Tibial nerve (tissue), 4 donors: ENCODE results near the gene EPN3. TPM values are rescaled to one million over a fixed set of nuclear protein-coding genes. Genes with fewer than 3 reads are reported as not detected.

Experiments
- DNase-seq, 2 donors: peaks; one replicate each; pipeline ENCODE4 v3.0.0-alpha.2; 2019; ENCODE audit warnings: low spot score in 2 of 2
- H3K27ac ChIP-seq, 4 donors: fragments of 200-600 bp; sonication (generic) in 3 of 4; one replicate each; pipeline ENCODE4 v1.5.1; 2017 to 2019; ENCODE audit warnings: mild to moderate bottlenecking in 1 of 4
- H3K27me3 ChIP-seq, 2 donors: fragments of 200-600 bp; sonication (generic) in 1 of 2; one replicate each; pipeline versions ENCODE4 v1.5.1 to v1.6.0; 2017 to 2019
- H3K36me3 ChIP-seq, 3 donors: fragments of 200-600 bp; sonication (generic); one replicate each; pipeline ENCODE4 v1.5.1; 2018 to 2019
- H3K4me1 ChIP-seq, 4 donors: fragments of 200-600 bp; sonication (generic) in 3 of 4; one replicate each; pipeline ENCODE4 v1.5.1; 2017 to 2019
- H3K4me3 ChIP-seq, 4 donors: fragments of 200-600 bp; sonication (generic) in 3 of 4; one replicate each; pipeline ENCODE4 v1.5.1; 2017 to 2019; ENCODE audit warnings: mild to moderate bottlenecking in 1 of 4, moderate library complexity in 1 of 4
- H3K9me3 ChIP-seq, 4 donors: fragments of 200-600 bp; sonication (generic) in 3 of 4; one replicate each; pipeline ENCODE4 v1.5.1; 2017 to 2019
- EP300 ChIP-seq, 2 donors: sonication (generic); formaldehyde crosslinking; IDR thresholded peaks; one replicate each; pipeline ENCODE4 v1.6.1; 2017; ENCODE audit warnings: antibody characterized with exemption in 2 of 2, mild to moderate bottlenecking in 1 of 2
- POLR2A ChIP-seq, 2 donors: fragments of 450-650 bp; IDR thresholded peaks; one replicate each; pipeline ENCODE4 v1.6.1; 2017; ENCODE audit warnings: antibody characterized with exemption in 2 of 2, mild to moderate bottlenecking in 2 of 2, moderate library complexity in 2 of 2
- WGBS, 2 donors: methylation state at CpG; one replicate each; pipeline ENCODE4 v1.1.5; 2018; 5-methylcytosine and 5-hydroxymethylcytosine counted together
- total RNA-seq, 4 donors: library from RNA; depleted of rRNA; stranded (reverse); fragments of >200 nt; gene quantifications; one replicate each; pipeline ENCODE4 v1.1.0, GENCODE V29; 2016
- TF ChIP-seq, protein P1 (sequence below), 5 experiments: fragments of 200-600 bp in 3 of 5; fragments of 450-650 bp in 2 of 5; sonication (generic) in 3 of 5; IDR thresholded peaks; one replicate each; pipeline ENCODE4 v1.5.1; 2016 to 2019; ENCODE audit warnings: antibody characterized with exemption in 5 of 5, mild to moderate bottlenecking in 3 of 5, moderate library complexity in 2 of 5

Gene EPN3
- total RNA-seq, 4 donors from 2014 or later, result 0.22 to 0.42 TPM; not detected in 2

DNA sequence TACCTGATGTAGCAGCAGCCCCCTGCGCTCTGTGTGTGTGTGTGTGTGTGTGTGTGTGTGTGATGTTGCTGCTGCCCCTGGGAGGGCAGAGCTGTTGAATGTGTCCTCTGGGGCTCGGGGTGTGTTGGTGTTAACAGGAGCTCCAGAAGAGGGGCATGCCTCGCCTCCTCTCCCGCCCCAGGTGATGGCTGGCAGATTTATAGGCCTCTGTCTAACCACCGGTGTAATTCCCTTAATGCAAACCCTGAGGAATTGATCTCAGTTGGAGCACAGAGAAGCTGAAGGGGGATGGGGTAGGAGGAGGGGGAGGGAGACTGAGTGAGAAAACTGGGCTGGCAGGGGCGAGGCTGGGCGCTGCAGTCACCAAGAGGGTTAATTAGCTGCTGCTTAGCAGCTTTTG is 38.0 kb downstream of the EPN3 start:
- Histone ChIP-seq H3K9me3 (no peaks in the 10 kb centered on the region), H3K27me3 (peaks cover 0 to 19% of the 10 kb centered on the region in 2 donors), H3K4me1 (peaks cover 0 to 3% (median under 1%) of the 10 kb centered on the region in 4 donors), H3K36me3 (no peaks in the 10 kb centered on the region), H3K27ac (no peak overlapping the region), H3K4me3 (no peak overlapping the region)
- TF ChIP-seq, protein P1, sequence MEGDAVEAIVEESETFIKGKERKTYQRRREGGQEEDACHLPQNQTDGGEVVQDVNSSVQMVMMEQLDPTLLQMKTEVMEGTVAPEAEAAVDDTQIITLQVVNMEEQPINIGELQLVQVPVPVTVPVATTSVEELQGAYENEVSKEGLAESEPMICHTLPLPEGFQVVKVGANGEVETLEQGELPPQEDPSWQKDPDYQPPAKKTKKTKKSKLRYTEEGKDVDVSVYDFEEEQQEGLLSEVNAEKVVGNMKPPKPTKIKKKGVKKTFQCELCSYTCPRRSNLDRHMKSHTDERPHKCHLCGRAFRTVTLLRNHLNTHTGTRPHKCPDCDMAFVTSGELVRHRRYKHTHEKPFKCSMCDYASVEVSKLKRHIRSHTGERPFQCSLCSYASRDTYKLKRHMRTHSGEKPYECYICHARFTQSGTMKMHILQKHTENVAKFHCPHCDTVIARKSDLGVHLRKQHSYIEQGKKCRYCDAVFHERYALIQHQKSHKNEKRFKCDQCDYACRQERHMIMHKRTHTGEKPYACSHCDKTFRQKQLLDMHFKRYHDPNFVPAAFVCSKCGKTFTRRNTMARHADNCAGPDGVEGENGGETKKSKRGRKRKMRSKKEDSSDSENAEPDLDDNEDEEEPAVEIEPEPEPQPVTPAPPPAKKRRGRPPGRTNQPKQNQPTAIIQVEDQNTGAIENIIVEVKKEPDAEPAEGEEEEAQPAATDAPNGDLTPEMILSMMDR (IDR thresholded peaks at IDR 0.05), result no peak
- TF ChIP-seq POLR2A (IDR thresholded peaks at IDR 0.05), result no peak
- TF ChIP-seq EP300 (IDR thresholded peaks at IDR 0.05), result no peak
- WGBS, 2 donors, result 74 to 80% methylated on average over 6 to 7 of the region's 7 CpGs
- DNase-seq, result no peak

DNA sequence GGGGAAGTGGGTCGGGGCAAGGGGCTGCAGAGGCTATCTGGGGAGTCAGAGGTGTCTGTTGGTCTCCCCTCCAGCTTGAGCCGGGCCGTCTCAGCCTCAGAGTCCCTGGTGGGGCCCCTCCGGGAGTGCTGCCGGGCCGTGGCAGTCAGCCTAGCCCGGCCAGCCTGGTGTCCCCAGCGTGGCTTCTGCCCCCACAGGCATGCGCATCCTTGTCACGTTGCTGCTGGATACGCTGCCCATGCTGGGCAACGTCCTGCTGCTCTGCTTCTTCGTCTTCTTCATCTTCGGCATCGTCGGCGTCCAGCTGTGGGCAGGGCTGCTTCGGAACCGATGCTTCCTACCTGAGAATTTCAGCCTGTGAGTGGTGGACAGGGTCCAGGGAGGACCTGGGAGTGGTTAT is 39.1 kb downstream of the EPN3 start:
- Histone ChIP-seq H3K27ac (no peak overlapping the region), H3K36me3 (no peaks in the 10 kb centered on the region), H3K27me3 (peaks cover 0 to 8% of the 10 kb centered on the region in 2 donors), H3K4me3 (no peak overlapping the region), H3K9me3 (no peaks in the 10 kb centered on the region), H3K4me1 (no peaks in the 10 kb centered on the region)
- WGBS, 2 donors, result 82 to 85% methylated on average over 18 to 19 of the region's 19 CpGs
- TF ChIP-seq, protein P1 (IDR thresholded peaks at IDR 0.05), result no peak
- TF ChIP-seq POLR2A (IDR thresholded peaks at IDR 0.05), result no peak
- no peak for TF ChIP-seq EP300 (IDR thresholded peaks at IDR 0.05)
- no peak for DNase-seq

DNA sequence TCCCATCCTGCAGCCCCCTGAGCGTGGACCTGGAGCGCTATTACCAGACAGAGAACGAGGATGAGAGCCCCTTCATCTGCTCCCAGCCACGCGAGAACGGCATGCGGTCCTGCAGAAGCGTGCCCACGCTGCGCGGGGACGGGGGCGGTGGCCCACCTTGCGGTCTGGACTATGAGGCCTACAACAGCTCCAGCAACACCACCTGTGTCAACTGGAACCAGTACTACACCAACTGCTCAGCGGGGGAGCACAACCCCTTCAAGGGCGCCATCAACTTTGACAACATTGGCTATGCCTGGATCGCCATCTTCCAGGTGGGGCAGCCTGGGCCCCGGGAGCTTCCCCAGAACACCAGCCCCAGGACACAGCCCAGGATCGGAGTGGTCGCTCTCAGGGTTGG is 40.0 kb downstream of the EPN3 start:
- DNase-seq, result no peak
- H3K36me3 ChIP-seq, result no peaks in the 10 kb centered on the region
- H3K9me3 ChIP-seq, result no peaks in the 10 kb centered on the region
- no peak overlapping the region for H3K27ac ChIP-seq
- peaks cover 0 to 5% of the 10 kb centered on the region in 2 donors for H3K27me3 ChIP-seq
- no peak for TF ChIP-seq POLR2A (IDR thresholded peaks at IDR 0.05)
- TF ChIP-seq, protein P1 (IDR thresholded peaks at IDR 0.05), result no peak
- TF ChIP-seq EP300 (IDR thresholded peaks at IDR 0.05), result no peak
- no peak overlapping the region for H3K4me3 ChIP-seq
- H3K4me1 ChIP-seq, result no peaks in the 10 kb centered on the region
- 94 to 96% methylated on average over 17 to 20 of the region's 20 CpGs for WGBS, 2 donors

DNA sequence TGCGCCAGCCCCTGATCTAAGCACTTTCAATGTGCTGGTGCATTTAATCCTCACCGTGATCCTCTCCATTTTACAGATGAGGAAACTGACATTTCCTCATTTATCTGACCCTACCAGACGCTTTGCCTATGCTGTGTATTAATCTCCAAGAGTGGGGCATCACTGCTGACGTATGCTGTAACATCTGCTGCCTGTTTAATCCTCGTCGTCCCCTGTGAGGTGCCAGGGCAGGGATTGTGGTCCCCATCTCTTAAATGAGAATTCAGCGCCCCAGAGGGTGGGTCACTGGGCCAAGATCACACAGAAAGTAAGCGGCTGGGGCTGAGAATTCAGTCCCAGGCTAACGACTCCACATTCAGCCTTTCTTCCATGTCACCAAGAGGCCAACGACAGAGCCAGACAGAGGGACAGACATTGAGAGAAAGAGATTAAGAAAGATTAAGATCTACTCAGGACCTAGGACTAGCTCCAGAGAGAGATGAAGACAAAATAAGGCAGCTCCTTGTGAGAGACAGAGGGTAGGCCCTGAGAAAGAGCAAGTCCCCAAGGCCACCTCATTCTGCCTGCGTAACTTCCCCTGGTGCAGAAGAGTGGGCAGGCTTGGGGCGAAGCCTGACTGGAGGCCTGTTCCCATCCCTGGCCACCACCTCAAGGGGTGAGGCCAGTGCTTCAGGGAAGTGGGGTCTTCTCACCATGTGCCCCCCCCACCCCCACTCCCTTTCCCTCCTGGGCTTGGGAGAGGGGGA is 41.5 kb downstream of the EPN3 start:
- Histone ChIP-seq H3K9me3 (no peaks in the 10 kb centered on the region), H3K27me3 (peaks cover 0 to 5% of the 10 kb centered on the region in 2 donors), H3K4me1 (no peaks in the 10 kb centered on the region), H3K27ac (no peak overlapping the region), H3K4me3 (no peak overlapping the region), H3K36me3 (no peaks in the 10 kb centered on the region)
- TF ChIP-seq, protein P1 (IDR thresholded peaks at IDR 0.05), result no peak
- TF ChIP-seq EP300 (IDR thresholded peaks at IDR 0.05), result no peak
- TF ChIP-seq POLR2A (IDR thresholded peaks at IDR 0.05), result no peak
- 88 to 89% methylated on average over 12 of the region's 12 CpGs for WGBS, 2 donors
- no peak for DNase-seq

DNA sequence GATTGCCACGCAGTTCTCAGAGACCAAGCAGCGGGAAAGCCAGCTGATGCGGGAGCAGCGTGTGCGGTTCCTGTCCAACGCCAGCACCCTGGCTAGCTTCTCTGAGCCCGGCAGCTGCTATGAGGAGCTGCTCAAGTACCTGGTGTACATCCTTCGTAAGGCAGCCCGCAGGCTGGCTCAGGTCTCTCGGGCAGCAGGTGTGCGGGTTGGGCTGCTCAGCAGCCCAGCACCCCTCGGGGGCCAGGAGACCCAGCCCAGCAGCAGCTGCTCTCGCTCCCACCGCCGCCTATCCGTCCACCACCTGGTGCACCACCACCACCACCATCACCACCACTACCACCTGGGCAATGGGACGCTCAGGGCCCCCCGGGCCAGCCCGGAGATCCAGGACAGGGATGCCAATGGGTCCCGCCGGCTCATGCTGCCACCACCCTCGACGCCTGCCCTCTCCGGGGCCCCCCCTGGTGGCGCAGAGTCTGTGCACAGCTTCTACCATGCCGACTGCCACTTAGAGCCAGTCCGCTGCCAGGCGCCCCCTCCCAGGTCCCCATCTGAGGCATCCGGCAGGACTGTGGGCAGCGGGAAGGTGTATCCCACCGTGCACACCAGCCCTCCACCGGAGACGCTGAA is 43.2 kb downstream of the EPN3 start:
- TF ChIP-seq EP300 (IDR thresholded peaks at IDR 0.05), result no peak
- no peak for TF ChIP-seq POLR2A (IDR thresholded peaks at IDR 0.05)
- TF ChIP-seq, protein P1 (IDR thresholded peaks at IDR 0.05), result no peak
- 90 to 92% methylated on average over 19 to 21 of the region's 33 CpGs for WGBS, 2 donors

More for the DNA sequence above, 43.2 kb downstream of the EPN3 start:
- Histone ChIP-seq H3K27ac (no peak overlapping the region), H3K4me1 (no peaks in the 10 kb centered on the region), H3K27me3 (peaks cover 0 to 13% of the 10 kb centered on the region in 2 donors), H3K36me3 (no peaks in the 10 kb centered on the region), H3K4me3 (no peak overlapping the region), H3K9me3 (no peaks in the 10 kb centered on the region)
- DNase-seq, result no peak
